Transverse colon (tissue), 4 donors: ENCODE data around the gene SASS6.

Experiments used
- EP300 ChIP-seq: sonication (generic); formaldehyde crosslinking; IDR thresholded peaks from one replicate; pipeline ENCODE4 v1.6.1; 2017; ENCODE audit warnings: antibody characterized with exemption, low read depth
- POLR2AphosphoS5 ChIP-seq, 3 donors: sonication (generic); formaldehyde crosslinking; IDR thresholded peaks; one replicate each; pipeline ENCODE4 v1.6.1; 2016; ENCODE audit warnings: antibody characterized with exemption in 3 of 3
- TF ChIP-seq, protein P1 (sequence below), 5 experiments: fragments of 200-600 bp in 3 of 5; fragments of 450-650 bp in 2 of 5; sonication (generic) in 3 of 5; IDR thresholded peaks; 1 replicate in 2 of 5; 2 replicates in 3 of 5; pipeline ENCODE4 v1.5.1; 2016 to 2017; ENCODE audit warnings: antibody characterized with exemption in 5 of 5, inconsistent platforms in 3 of 5, mild to moderate bottlenecking in 2 of 5, moderate library complexity in 1 of 5

DNA sequence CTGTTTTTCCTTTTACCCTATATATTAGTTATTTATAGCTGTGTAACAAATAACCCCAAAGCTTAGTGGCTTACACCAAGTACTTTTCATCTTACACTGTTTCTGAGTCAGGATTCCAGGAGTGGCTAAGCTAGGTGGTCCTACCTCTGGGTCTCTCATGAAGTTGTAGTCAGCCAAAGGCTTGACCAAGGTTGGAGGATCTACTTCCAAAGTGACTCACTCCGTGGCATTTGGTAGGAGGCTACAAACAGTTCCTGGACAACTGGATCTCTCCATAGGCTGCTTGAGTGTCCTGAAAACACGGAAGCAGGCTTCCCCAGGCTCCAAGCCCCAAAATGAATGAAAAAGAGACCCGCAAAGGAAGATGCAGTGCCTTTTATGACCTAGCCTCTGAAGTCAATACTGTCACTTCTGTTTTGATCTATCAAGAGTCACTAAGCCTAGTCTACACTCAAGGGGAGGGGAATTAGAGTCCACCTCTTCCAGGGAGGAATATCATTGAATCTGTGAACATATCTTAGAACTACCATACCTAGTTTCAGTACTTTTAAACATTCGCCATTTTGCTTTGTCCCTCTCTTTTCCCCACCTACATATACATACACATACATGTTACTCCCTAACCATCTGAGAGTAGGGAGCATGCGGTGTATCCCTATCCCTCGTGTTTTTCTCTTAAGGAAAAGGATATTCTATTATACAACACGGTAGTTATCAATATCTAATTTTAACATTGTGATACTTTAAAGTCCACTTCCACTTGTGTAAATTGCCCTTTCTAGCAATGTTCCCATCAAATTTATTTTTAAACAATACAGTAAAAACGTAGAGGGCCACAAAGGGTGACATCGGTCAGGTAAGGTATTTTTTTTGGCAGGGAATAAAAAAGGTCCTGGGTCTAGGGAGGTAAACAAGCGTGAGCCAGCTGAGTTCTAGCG is 95.7 kb downstream of the SASS6 start:
- TF ChIP-seq, protein P1, sequence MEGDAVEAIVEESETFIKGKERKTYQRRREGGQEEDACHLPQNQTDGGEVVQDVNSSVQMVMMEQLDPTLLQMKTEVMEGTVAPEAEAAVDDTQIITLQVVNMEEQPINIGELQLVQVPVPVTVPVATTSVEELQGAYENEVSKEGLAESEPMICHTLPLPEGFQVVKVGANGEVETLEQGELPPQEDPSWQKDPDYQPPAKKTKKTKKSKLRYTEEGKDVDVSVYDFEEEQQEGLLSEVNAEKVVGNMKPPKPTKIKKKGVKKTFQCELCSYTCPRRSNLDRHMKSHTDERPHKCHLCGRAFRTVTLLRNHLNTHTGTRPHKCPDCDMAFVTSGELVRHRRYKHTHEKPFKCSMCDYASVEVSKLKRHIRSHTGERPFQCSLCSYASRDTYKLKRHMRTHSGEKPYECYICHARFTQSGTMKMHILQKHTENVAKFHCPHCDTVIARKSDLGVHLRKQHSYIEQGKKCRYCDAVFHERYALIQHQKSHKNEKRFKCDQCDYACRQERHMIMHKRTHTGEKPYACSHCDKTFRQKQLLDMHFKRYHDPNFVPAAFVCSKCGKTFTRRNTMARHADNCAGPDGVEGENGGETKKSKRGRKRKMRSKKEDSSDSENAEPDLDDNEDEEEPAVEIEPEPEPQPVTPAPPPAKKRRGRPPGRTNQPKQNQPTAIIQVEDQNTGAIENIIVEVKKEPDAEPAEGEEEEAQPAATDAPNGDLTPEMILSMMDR (IDR thresholded peaks at IDR 0.05): no peak
- TF ChIP-seq POLR2AphosphoS5 (IDR thresholded peaks at IDR 0.05) (no peak), EP300 (no peak)
